ENCODE results near the gene HECTD4. TPM values are rescaled to one million over a fixed set of nuclear protein-coding genes. Genes with fewer than 3 reads are reported as not detected.
"Not testable (repeated sequence)": the region's sequence is repeated elsewhere in the genome, so short reads cannot be mapped to it uniquely, and the experiment has no call there.

The HECTD4 gene
- total RNA-seq, 4 donors from 2014 or later = 15.9 to 72.9 (median 45.2) TPM

- intact Hi-C loops (cut with DNase I; ENCODE audit: low total_unique reads) = no loop called here
- H3K4me3 ChIP-seq = peak overlapping the region; percentile 78 to 81
- no peaks in the 10 kb centered on the region for H3K9me3 ChIP-seq
- DNase-seq = peak; percentile 75 to 77
- no peaks in the 10 kb centered on the region for H3K27me3 ChIP-seq
- H3K27ac ChIP-seq = peak overlapping the region; percentile 96
- H3K4me1 ChIP-seq = no peaks in the 10 kb centered on the region
- TF ChIP-seq CTCF (IDR thresholded peaks at IDR 0.05) (no peak), POLR2A (IDR thresholded peaks at IDR 0.05) (no peak)
- no peaks in the 10 kb centered on the region for H3K36me3 ChIP-seq
Measured at GRCh38 chr12:112419297-112420133, 37.3 kb upstream of the HECTD4 start.

GRCh38 chr12:112418608-112419296 is 36.5 kb upstream of the HECTD4 start, which contains the start of gene PTPN11:
Gene PTPN11 (plus strand): TSS chr12:112418947. CDS start chr12:112419112, 165 bp downstream.
- intact Hi-C loops (cut with DNase I; ENCODE audit: low total_unique reads) = no loop called here
- Histone ChIP-seq H3K27me3 (no peaks in the 10 kb centered on the region), H3K27ac (peak within 1 kb of the TSS; percentile 96), H3K4me3 (peak within 1 kb of the TSS; percentile 78 to 81), H3K9me3 (no peaks in the 10 kb centered on the region), H3K4me1 (no peaks in the 10 kb centered on the region), H3K36me3 (no peaks in the 10 kb centered on the region)
- TF ChIP-seq POLR2A (IDR thresholded peaks at IDR 0.05) (peak; percentile 64 to 92), CTCF (IDR thresholded peaks at IDR 0.05) (peak in 3 of 4 experiments; percentile 6 to 34 (median 15))
- peak; percentile 81 to 91 for DNase-seq

- no peaks in the 10 kb centered on the region for H3K9me3 ChIP-seq
- peak overlapping the region; percentile 78 to 81 for H3K4me3 ChIP-seq
- H3K27me3 ChIP-seq = no peaks in the 10 kb centered on the region
- H3K27ac ChIP-seq = peak overlapping the region; percentile 96
- TF ChIP-seq POLR2A (IDR thresholded peaks at IDR 0.05) = no peak
- no peak for TF ChIP-seq CTCF (IDR thresholded peaks at IDR 0.05)
- H3K4me1 ChIP-seq = no peaks in the 10 kb centered on the region
- DNase-seq = peak in 1 of 2 donors; percentile 18
- H3K36me3 ChIP-seq = no peaks in the 10 kb centered on the region
- intact Hi-C loops (cut with DNase I; ENCODE audit: low total_unique reads) = no loop called here
Measured at GRCh38 chr12:112418273-112418607, 36.0 kb upstream of the HECTD4 start.

- intact Hi-C loops (cut with DNase I; ENCODE audit: low total_unique reads); H3K9me3 ChIP-seq; H3K36me3 ChIP-seq; H3K4me3 ChIP-seq; H3K4me1 ChIP-seq; DNase-seq; H3K27me3 ChIP-seq; H3K27ac ChIP-seq: not testable (repeated sequence)
Measured at GRCh38 chr12:112415457-112415856, 33.2 kb upstream of the HECTD4 start.

GRCh38 chr12:112413855-112414625 is 31.8 kb upstream of the HECTD4 start:
- intact Hi-C loops (cut with DNase I; ENCODE audit: low total_unique reads) = no loop called here
- no peak for DNase-seq
- TF ChIP-seq CTCF (IDR thresholded peaks at IDR 0.05) = no peak
- TF ChIP-seq POLR2A (IDR thresholded peaks at IDR 0.05) = no peak
- no peaks in the 10 kb centered on the region for H3K4me1 ChIP-seq
- H3K27ac ChIP-seq = no peak overlapping the region
- no peaks in the 10 kb centered on the region for H3K27me3 ChIP-seq
- no peak overlapping the region for H3K4me3 ChIP-seq
- no peaks in the 10 kb centered on the region for H3K9me3 ChIP-seq
- no peaks in the 10 kb centered on the region for H3K36me3 ChIP-seq
